Stomach (tissue), 9 donors: Measurements from ENCODE around the gene SAT1. TPM values are rescaled to one million over a fixed set of nuclear protein-coding genes. Genes with fewer than 3 reads are reported as not detected.
A peak's percentile ranks its signal among the peaks of the same experiment; 100 is the strongest.
"Not testable (repeated sequence)": the region's sequence is repeated elsewhere in the genome, so short reads cannot be mapped to it uniquely, and the experiment has no call there.

Experiments
- DNase-seq, 2 donors: peaks; one replicate each; pipeline versions ENCODE4 v3.0.0 to v3.0.0-alpha.2; 2013 to 2019
- H3K27ac ChIP-seq, 5 donors: fragments of 200-600 bp in 4 of 5; sonication (generic) in 4 of 5; one replicate each; pipeline ENCODE4 v1.5.1; 2013 to 2019; ENCODE audit warnings: mild to moderate bottlenecking in 1 of 5, moderate library complexity in 1 of 5
- H3K27me3 ChIP-seq, 3 donors: fragments of 200-600 bp; sonication (generic); one replicate each; pipeline ENCODE4 v1.5.1; 2017 to 2019; ENCODE audit warnings: mixed run types in 1 of 3
- H3K36me3 ChIP-seq, 4 donors: fragments of 200-600 bp; sonication (generic); 1 replicate in 3 of 4; 2 replicates in 1 of 4; pipeline ENCODE4 v1.5.1; 2016 to 2019
- H3K4me1 ChIP-seq, 4 donors: fragments of 200-600 bp; sonication (generic); one replicate each; pipeline ENCODE4 v1.5.1; 2016 to 2019
- H3K4me3 ChIP-seq, 4 donors: fragments of 200-600 bp; sonication (generic) in 3 of 4; one replicate each; pipeline ENCODE4 v1.5.1; 2016 to 2019; ENCODE audit warnings: mild to moderate bottlenecking in 1 of 4
- H3K9me3 ChIP-seq, 4 donors: fragments of 200-600 bp; sonication (generic); one replicate each; pipeline ENCODE4 v1.5.1; 2016 to 2019
- EP300 ChIP-seq: sonication (generic); formaldehyde crosslinking; IDR thresholded peaks from one replicate; pipeline ENCODE4 v1.6.1; 2017; ENCODE audit warnings: antibody characterized with exemption
- POLR2A ChIP-seq, 4 donors: fragments of 450-650 bp; IDR thresholded peaks; one replicate each; pipeline ENCODE4 v1.6.1; 2016; ENCODE audit warnings: antibody characterized with exemption in 4 of 4, control low read depth in 2 of 4, mild to moderate bottlenecking in 1 of 4, moderate library complexity in 1 of 4
- POLR2AphosphoS5 ChIP-seq, 3 donors: sonication (generic); formaldehyde crosslinking; IDR thresholded peaks; one replicate each; pipeline ENCODE4 v1.6.1; 2016; ENCODE audit warnings: antibody characterized with exemption in 3 of 3
- WGBS, 5 donors: extraction: QIAGEN DNeasy Blood & Tissue Kit in 3 of 5; methylation state at CpG; one replicate each; pipeline versions ENCODE4 v1.1.5 to v1.1.7; 2013 to 2018; 5-methylcytosine and 5-hydroxymethylcytosine counted together
- intact Hi-C: fragments of 100-400 bp; cut with DNase I; formaldehyde crosslinking; loops from one replicate; pipeline ENCODE4 v1.15.1; 2023; ENCODE audit warnings: low total_unique reads
- polyA plus RNA-seq, 3 donors: library from polyadenylated mRNA; stranded (reverse); fragments of 200-250 nt; gene quantifications; one replicate each; pipeline ENCODE4 v1.2.3, GENCODE V29; 2013
- total RNA-seq, 5 donors: library from RNA; depleted of rRNA; stranded (reverse); fragments of >200 nt; gene quantifications; one replicate each; pipeline versions ENCODE4 v1.1.0 to v1.2.3, GENCODE V29; 2014 to 2016
- TF ChIP-seq, protein P1 (sequence below), 7 experiments: fragments of 450-650 bp in 4 of 7; fragments of 200-600 bp in 3 of 7; sonication (generic) in 3 of 7; IDR thresholded peaks; one replicate each; pipeline ENCODE4 v1.5.1; 2016 to 2019; ENCODE audit warnings: antibody characterized with exemption in 7 of 7, control low read depth in 2 of 7, mild to moderate bottlenecking in 1 of 7
- donor health status: healthy with polysubstance abuse.
- donor health status: Bipolar disorder and iron deficiency.
- donor health status: healthy.

SAT1 gene
- total and polyA plus RNA-seq, 8 donors = 499 to 2,157 (median 1,032) TPM

- no peak overlapping the region for H3K27ac ChIP-seq
- no peaks in the 10 kb centered on the region for H3K36me3 ChIP-seq
- no peak overlapping the region for H3K4me3 ChIP-seq
- DNase-seq = no peak
- 81 to 90% (median 86%) methylated on average over 10 to 16 of the region's 16 CpGs for WGBS, 5 donors
- no peaks in the 10 kb centered on the region for H3K4me1 ChIP-seq
- H3K9me3 ChIP-seq = peaks cover 0 to 5% (median 2%) of the 10 kb centered on the region in 4 donors
- TF ChIP-seq EP300 (no peak), POLR2AphosphoS5 (IDR thresholded peaks at IDR 0.05) (no peak), POLR2A (IDR thresholded peaks at IDR 0.05) (no peak)
- TF ChIP-seq, protein P1, sequence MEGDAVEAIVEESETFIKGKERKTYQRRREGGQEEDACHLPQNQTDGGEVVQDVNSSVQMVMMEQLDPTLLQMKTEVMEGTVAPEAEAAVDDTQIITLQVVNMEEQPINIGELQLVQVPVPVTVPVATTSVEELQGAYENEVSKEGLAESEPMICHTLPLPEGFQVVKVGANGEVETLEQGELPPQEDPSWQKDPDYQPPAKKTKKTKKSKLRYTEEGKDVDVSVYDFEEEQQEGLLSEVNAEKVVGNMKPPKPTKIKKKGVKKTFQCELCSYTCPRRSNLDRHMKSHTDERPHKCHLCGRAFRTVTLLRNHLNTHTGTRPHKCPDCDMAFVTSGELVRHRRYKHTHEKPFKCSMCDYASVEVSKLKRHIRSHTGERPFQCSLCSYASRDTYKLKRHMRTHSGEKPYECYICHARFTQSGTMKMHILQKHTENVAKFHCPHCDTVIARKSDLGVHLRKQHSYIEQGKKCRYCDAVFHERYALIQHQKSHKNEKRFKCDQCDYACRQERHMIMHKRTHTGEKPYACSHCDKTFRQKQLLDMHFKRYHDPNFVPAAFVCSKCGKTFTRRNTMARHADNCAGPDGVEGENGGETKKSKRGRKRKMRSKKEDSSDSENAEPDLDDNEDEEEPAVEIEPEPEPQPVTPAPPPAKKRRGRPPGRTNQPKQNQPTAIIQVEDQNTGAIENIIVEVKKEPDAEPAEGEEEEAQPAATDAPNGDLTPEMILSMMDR (IDR thresholded peaks at IDR 0.05) = no peak
- intact Hi-C loops = no loop called here
- no peaks in the 10 kb centered on the region for H3K27me3 ChIP-seq
Measured at GRCh38 chrX:23765868-23766267, 17.1 kb upstream of the SAT1 start.

DNA sequence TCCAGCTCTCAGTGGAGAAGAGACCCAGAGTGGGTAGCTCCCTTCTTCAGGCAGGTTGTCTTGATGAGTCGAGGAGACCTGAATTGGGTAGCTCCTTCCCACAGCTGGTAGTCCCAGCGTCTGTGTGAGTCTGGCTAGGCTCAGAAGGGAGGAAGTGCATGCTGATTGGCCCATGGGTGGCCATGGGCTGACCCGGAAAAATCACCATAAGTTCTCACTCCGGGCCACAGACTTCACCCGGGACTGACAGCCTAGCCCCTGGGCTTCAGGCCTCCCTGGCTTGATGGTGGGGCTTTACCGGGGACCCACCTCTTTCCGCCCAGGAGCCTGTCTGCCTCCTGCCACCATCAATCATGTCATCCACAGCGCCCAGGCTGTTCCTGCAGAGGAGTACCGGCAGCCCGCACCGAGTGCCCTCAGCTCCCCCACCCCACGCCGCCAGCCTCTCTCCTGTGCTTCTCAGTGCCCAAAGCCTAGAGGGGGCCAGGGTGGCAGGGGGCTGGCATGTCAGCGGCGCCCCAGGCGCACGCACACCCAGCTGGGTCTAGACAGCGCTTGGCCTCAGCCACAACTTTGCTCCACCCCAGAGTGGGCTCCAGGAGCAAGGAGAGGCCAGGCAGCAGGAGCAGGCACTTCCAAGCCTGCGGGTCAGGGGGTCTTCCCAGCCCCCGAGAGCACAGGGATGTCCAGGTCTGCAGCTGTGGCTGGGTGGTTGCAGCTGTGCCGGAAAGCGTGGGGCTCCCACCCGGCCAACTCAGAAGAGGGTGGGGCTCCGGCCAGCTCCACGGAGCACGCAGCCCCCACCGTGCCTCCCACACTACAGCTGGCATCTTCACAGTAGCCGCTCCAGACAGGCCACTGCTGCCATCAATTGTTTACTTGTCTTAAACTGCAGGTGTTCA is 16.1 kb upstream of the SAT1 start:
- no peaks in the 10 kb centered on the region for H3K27me3 ChIP-seq
- no peak for TF ChIP-seq POLR2AphosphoS5 (IDR thresholded peaks at IDR 0.05)
- TF ChIP-seq, protein P1 (IDR thresholded peaks at IDR 0.05) = no peak
- TF ChIP-seq POLR2A (IDR thresholded peaks at IDR 0.05) = no peak
- TF ChIP-seq EP300 = no peak
- no peaks in the 10 kb centered on the region for H3K36me3 ChIP-seq
- intact Hi-C loops = no loop called here
- peak overlapping the region in 1 of 4 donors; percentile 44 for H3K4me3 ChIP-seq
- 0 to 77% (median 64%) methylated on average over 2 to 28 of the region's 28 CpGs for WGBS, 5 donors
- peak overlapping the region in 1 of 5 donors; percentile 68 for H3K27ac ChIP-seq
- no peaks in the 10 kb centered on the region for H3K4me1 ChIP-seq
- no peak for DNase-seq
- H3K9me3 ChIP-seq = peaks cover 0 to 5% (median 2%) of the 10 kb centered on the region in 4 donors

DNA sequence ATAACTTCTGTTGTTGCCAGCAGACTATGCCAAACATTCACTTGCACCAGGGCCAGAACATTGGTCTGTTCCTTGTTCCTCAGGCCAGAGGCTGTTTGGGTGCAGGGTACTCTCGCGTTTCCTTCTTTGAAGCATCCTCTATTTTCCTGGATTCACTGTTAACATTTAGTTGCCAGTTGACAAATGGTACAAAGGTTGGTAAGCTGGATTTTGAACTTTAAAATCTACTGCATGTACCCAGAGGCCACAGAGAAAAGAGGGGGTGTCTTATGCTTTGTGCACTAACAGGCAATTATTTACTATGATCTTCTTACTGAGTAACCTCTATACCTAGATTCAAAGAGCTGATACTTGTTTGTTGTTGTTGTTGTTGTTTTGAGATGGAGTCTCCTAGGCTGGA is 12.8 kb upstream of the SAT1 start:
- no peaks in the 10 kb centered on the region for H3K27me3 ChIP-seq
- H3K9me3 ChIP-seq = peaks cover 0 to 5% (median 0%) of the 10 kb centered on the region in 4 donors
- no peak for DNase-seq
- H3K4me3 ChIP-seq = no peak overlapping the region
- no peak for TF ChIP-seq POLR2AphosphoS5 (IDR thresholded peaks at IDR 0.05)
- TF ChIP-seq POLR2A (IDR thresholded peaks at IDR 0.05) = no peak
- TF ChIP-seq, protein P1 (IDR thresholded peaks at IDR 0.05) = no peak
- TF ChIP-seq EP300 = no peak
- 71 to 95% (median 78%) methylated on average over 2 of the region's 2 CpGs for WGBS, 5 donors
- H3K27ac ChIP-seq = no peak overlapping the region
- peaks cover 0 to 5% (median 0%) of the 10 kb centered on the region in 4 donors for H3K4me1 ChIP-seq
- intact Hi-C loops = loop anchor here (10.0 kb wide), 1 partner anchor 125 kb away; no protein-coding TSS in a partner anchor
- H3K36me3 ChIP-seq = no peaks in the 10 kb centered on the region

DNA sequence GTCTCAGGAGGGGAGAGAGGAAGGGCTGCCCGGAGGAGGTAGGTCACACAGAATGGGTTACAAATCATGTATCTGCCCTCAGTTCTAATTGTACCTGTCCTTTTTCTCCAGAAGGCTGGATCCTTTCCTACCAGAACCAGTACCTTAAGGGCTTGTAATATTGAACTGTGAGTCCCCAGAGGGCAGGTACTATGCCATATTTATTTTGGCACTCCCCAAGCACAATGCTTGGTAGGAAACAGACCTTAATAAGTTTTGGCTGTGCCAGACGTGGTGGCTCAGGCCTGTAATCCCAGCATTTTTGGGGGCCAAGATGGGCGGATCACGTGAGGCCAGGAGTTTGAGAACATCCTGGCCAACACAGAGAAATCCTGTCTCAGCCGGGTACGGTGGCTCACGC is 11.9 kb upstream of the SAT1 start:
- not testable (repeated sequence) for H3K9me3 ChIP-seq, H3K27me3 ChIP-seq, H3K4me3 ChIP-seq, H3K4me1 ChIP-seq, H3K27ac ChIP-seq, DNase-seq, H3K36me3 ChIP-seq
- intact Hi-C loops = loop anchor here (10.0 kb wide), 1 partner anchor 124 kb away; no protein-coding TSS in a partner anchor
- WGBS, 5 donors = 83 to 91% (median 90%) methylated on average over 5 to 7 of the region's 7 CpGs
